ENCODE results near the gene NDUFV2. TPM values are rescaled to one million over a fixed set of nuclear protein-coding genes. Genes with fewer than 3 reads are reported as not detected.

Gene NDUFV2
- total and polyA plus RNA-seq, 2 of the 8 experiments (the other 6 are each of a cell fraction or from before 2014, with no cell fraction given): 90.8 to 191 TPM

- no peak overlapping the region for H4K8ac ChIP-seq (ENCODE audit: extremely low read depth, insufficient read depth, low read length)
- ChIA-PET CTCF (ENCODE audit: partially characterized antibody) (interaction anchor here (1.0 kb wide), 1 partner anchor 17 kb away, joined by 6 read pairs; no protein-coding TSS in a partner anchor), POLR2A (ENCODE audit: partially characterized antibody) (interaction anchor here (0.8 to 2.3 kb wide), 2 partner anchors 13 to 450 kb away, joined by 3 to 8 read pairs; no protein-coding TSS in a partner anchor)
- no peak overlapping the region for H3K4me2 ChIP-seq (ENCODE audit: insufficient read depth in 1 of 2, low read depth in 2 of 2, low read length in 2 of 2)
- H4K20me1 ChIP-seq (replicated peaks in 1 of 2; ENCODE audit: control insufficient read depth in 1 of 2, insufficient read depth in 2 of 2, low read length in 2 of 2): no peaks in the 10 kb centered on the region
- H3K27ac ChIP-seq (ENCODE audit: low read depth, low read length): no peak overlapping the region
- no peak overlapping the region for H2AFZ ChIP-seq (ENCODE audit: low read length)
- no peak overlapping the region for H3K56ac ChIP-seq (replicated peaks; ENCODE audit: insufficient read length, low read depth, low read length)
- H2AK5ac ChIP-seq (ENCODE audit: low read depth, low read length): no peak overlapping the region
- no peak overlapping the region for H3K4ac ChIP-seq (replicated peaks; ENCODE audit: insufficient read length, low read depth, low read length)
- H3K14ac ChIP-seq (ENCODE audit: insufficient read length): no peak overlapping the region
- H3K27me3 ChIP-seq (replicated peaks in 1 of 4; ENCODE audit: control insufficient read depth in 3 of 4, extremely low read depth in 1 of 4, insufficient read depth in 3 of 4, low read length in 3 of 4): no peaks in the 10 kb centered on the region
- no peak overlapping the region for H2BK20ac ChIP-seq (ENCODE audit: low read length)
- H3K9me3 ChIP-seq (ENCODE audit: insufficient read depth in 2 of 2, low read depth in 1 of 2, low read length in 1 of 2): no peaks in the 10 kb centered on the region
- WGBS, 2 experiments (ENCODE audit: extremely low coverage in 1 of 2, insufficient coverage in 1 of 2, insufficient read length in 1 of 2, insufficient replicate concordance in 2 of 2, low coverage in 1 of 2, low lambda C conversion rate in 2 of 2, missing lambda C conversion rate in 1 of 2): 93% methylated on average over 5 of the region's 5 CpGs; no CpG with 5 or more reads in 1 of the 2 experiments
- no peaks in the 10 kb centered on the region for H3K79me2 ChIP-seq (ENCODE audit: control insufficient read depth in 1 of 2, insufficient read depth in 2 of 2, low read length in 2 of 2)
- no peaks in the 10 kb centered on the region for H3K36me3 ChIP-seq (ENCODE audit: control insufficient read depth in 2 of 4, insufficient read depth in 4 of 4, low read length in 3 of 4)
- no peak overlapping the region for H3K4me3 ChIP-seq (ENCODE audit: extremely low read depth in 1 of 4, insufficient read depth in 2 of 4, low read depth in 3 of 4, low read length in 4 of 4)
- no peak overlapping the region for H3K18ac ChIP-seq (ENCODE audit: extremely low read depth, low read length)
- H2BK120ac ChIP-seq (replicated peaks; ENCODE audit: low read depth, low read length): no peak overlapping the region
- no peak for DNase-seq (ENCODE audit: low read depth in 1 of 2, low spot score in 2 of 2)
- H3K4me1 ChIP-seq (replicated peaks in 1 of 4; ENCODE audit: control insufficient read depth in 3 of 4, insufficient read depth in 4 of 4, low read length in 3 of 4): peaks cover 0 to 5% (median 2%) of the 10 kb centered on the region in 4 experiments; a peak in 3 of 7 replicates
- H4K5ac ChIP-seq (ENCODE audit: insufficient read length, low read depth, low read length): no peak overlapping the region
- no peak for TF ChIP-seq FOSL1 (IDR thresholded peaks at IDR 0.05; ENCODE audit: insufficient read depth, low read depth, low read length)
- no peak for TF ChIP-seq SAP30 (IDR thresholded peaks at IDR 0.05; ENCODE audit: insufficient read depth, insufficient replicate concordance, low read length)
- TF ChIP-seq TBP (IDR thresholded peaks at IDR 0.05; ENCODE audit: low read depth, low read length): no peak
- no peak for TF ChIP-seq CHD2 (IDR thresholded peaks at IDR 0.05; ENCODE audit: low read length)
- no peak overlapping the region for H2BK15ac ChIP-seq (ENCODE audit: low read length)
- H2BK12ac ChIP-seq (ENCODE audit: low read depth, low read length): no peak overlapping the region
- H3K9ac ChIP-seq (replicated peaks in 1 of 4; ENCODE audit: extremely low read depth in 1 of 4, low read depth in 3 of 4, low read length in 3 of 4): no peak overlapping the region
- H3K23ac ChIP-seq (ENCODE audit: insufficient read length): no peak overlapping the region
- H4K91ac ChIP-seq (replicated peaks; ENCODE audit: insufficient read length, low read length): no peak overlapping the region
- no peaks in the 10 kb centered on the region for H3K23me2 ChIP-seq (ENCODE audit: low read depth, low read length)
- no peaks in the 10 kb centered on the region for H3K79me1 ChIP-seq (ENCODE audit: low read depth, low read length)
- no peak overlapping the region for H2BK5ac ChIP-seq (ENCODE audit: low read depth, low read length)
- FAIRE-seq: no peak
Measured at GRCh38 chr18:9090578-9090977, 11.9 kb upstream of the NDUFV2 start.
